Neuron (in vitro differentiated cells): ENCODE data around the gene SAXO1.

Source experiments
- H2AFZ ChIP-seq: one replicate; pipeline ENCODE4 v1.6.1; 2013; ENCODE audit warnings: low read depth, mild to moderate bottlenecking, inconsistent platforms, low read length, moderate library complexity
- H3K27me3 ChIP-seq: one replicate; pipeline ENCODE4 v1.6.1; 2013; ENCODE audit warnings: low read length; ENCODE audit not compliant: insufficient read depth
- H3K36me3 ChIP-seq: one replicate; pipeline ENCODE4 v1.6.1; 2013; ENCODE audit warnings: low read length; ENCODE audit not compliant: insufficient read depth
- H3K4me1 ChIP-seq: one replicate; pipeline ENCODE4 v1.6.1; 2013; ENCODE audit warnings: low read length; ENCODE audit not compliant: insufficient read depth
- H3K4me3 ChIP-seq: 2 replicates; pipeline ENCODE4 v1.5.1; 2013; ENCODE audit warnings: mild to moderate bottlenecking, low read length, moderate library complexity
- H3K9me3 ChIP-seq: one replicate; pipeline ENCODE4 v1.6.1; 2013; ENCODE audit warnings: low read length

Gene SAXO1

DNA sequence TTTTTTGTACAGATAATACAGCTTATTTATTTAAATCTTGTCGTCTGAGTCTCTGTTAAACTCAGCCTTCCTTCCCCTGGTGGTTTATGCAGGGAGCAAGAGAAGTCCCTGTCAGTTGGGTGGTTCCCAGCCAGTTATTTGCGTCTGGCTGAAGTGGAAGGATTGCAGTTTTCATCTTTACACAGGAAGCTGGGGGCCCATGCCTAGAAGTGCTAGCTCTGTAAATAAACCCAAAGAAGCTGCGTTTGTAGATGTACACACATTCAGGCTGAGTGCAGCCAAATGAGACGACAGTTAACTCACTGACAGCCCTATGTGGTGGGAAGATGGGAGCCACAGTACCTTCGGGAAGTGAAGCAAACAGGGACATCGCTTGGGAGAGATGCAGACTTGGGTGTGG is 122.1 kb downstream of the SAXO1 start:
- no peaks in the 10 kb centered on the region for H3K4me1 ChIP-seq
- H3K9me3 ChIP-seq: no peaks in the 10 kb centered on the region
- no peaks in the 10 kb centered on the region for H3K36me3 ChIP-seq
- no peak overlapping the region for H3K4me3 ChIP-seq
- no peak overlapping the region for H2AFZ ChIP-seq
- H3K27me3 ChIP-seq: no peaks in the 10 kb centered on the region

DNA sequence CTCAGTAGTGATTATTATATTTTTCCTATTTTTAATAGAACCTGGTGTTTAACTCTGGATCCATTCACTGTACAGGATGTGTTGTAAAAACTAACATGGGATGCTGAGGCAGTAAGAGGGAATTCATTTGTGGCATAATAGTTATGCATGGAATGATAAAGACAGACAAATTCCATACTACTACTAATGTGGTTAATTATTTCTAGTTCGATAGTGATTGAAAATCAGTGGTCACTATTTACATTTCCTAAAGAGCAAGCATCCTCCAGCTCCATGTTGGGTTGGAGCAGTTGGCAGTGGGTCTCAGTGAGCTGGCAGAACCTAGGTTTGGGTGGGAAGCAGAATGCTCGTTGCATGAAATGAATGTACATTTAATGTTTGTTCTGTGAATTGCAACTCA is 122.6 kb downstream of the SAXO1 start:
- Histone ChIP-seq H3K4me3 (no peak overlapping the region), H3K4me1 (no peaks in the 10 kb centered on the region), H3K9me3 (no peaks in the 10 kb centered on the region), H3K36me3 (no peaks in the 10 kb centered on the region), H2AFZ (no peak overlapping the region), H3K27me3 (no peaks in the 10 kb centered on the region)

DNA sequence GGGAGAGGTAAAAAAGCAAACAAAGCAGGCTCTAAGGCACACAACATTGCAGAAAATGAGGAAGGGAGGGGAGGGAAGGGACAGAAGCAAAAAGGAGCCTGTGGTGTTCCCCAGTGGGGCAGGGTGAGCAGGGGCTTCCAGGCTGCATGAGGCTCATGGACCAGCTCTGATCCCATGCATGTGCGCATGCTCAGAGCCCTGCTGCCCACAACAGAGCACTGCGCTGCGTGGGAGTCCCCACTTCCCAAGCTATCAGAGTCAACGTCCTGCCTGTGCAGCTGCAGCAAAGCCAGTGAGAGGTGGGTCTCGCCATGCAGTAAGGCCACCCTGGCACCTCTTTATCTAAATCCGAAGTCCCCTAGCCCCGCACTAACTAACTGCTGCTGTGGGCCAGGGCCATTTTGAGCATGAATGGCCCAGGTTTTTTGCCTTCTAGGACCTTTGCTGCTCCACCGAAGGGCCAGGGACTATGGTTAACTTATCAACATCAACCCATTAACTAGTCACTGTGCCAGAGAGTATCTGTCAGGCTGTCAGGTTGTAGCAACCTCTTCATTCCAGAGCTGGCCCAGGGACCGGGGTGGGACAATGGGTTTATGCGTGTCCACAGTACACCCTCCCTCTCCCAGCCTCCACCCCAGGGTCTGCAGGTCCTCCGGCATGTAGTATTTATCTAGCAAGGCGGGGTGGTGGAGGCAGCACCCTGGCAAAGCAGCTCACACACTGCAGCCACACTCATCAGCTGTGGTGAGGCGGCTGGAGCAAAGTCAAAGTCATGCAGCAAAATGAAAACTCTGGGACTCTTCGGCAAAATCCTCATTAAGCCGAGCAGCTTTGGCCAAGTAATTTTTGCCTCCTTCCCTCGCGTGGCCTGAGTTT is 123.6 kb downstream of the SAXO1 start:
- Histone ChIP-seq H3K4me1 (no peaks in the 10 kb centered on the region), H3K4me3 (no peak overlapping the region), H3K27me3 (no peaks in the 10 kb centered on the region), H3K9me3 (no peaks in the 10 kb centered on the region), H2AFZ (no peak overlapping the region), H3K36me3 (no peaks in the 10 kb centered on the region)

DNA sequence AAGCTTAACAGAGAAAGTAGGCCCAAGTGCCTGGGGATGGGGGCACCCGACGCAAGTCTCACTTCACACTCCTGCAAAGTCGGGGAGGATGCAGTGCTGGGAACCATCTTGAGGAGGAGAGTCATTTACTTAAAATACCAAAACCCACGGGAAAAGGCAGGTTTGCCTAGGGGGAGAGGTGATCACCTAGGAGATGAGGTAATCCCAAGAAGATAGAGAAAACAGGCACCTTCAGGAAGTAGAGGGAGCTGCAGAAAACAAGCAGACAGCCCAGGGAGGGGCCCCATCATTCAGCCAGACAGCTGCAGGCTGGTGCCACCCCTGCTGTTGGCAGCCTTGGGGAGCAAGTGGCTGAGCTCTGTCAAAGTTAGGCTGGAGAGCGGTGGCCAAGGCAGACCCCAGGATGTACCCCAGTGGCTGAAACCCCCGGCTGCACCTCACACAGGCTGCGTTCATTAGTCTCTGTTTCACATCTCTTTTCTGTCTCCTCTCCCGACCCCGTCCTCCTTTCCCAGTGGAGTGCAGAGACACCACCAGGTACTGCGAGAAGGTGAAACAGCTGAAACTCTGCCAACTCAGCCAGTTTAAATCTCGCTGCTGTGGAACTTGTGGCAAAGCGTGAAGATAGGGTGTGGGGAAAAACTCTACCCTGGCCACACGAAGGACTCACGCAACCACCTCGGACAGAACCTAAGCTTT is 124.9 kb downstream of the SAXO1 start:
- Histone ChIP-seq H3K27me3 (no peaks in the 10 kb centered on the region), H2AFZ (no peak overlapping the region), H3K9me3 (no peaks in the 10 kb centered on the region), H3K4me3 (no peak overlapping the region), H3K36me3 (no peaks in the 10 kb centered on the region), H3K4me1 (no peaks in the 10 kb centered on the region)

DNA sequence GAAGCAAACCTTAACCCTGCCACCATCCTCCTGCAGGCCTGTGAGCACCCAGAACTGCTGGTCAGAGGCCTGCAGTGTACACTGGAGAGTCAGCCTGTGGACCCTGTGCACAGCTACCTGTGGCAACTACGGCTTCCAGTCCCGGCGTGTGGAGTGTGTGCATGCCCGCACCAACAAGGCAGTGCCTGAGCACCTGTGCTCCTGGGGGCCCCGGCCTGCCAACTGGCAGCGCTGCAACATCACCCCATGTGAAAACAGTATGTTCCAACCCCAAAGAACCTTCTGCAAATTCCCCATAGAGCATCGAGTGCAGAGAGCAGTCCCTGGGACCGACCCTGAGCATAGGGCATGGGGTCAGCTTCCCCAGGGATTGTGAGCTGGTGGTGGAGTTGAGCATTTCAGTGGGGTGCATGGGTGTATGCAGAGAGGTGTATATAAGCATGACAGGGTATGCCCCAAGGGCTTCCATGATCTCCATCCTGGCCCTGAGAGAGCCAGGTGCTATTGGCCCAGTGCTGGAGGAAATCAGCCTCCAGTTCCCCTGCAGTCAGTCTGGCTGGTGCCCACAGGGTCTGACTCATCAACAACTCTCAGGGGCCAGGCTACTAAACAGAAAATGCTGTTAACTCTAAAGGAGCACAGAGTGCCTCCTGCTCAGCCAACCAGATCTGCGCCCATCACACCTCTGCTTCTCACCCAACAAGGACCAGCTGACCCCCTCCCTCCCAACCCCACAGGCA is 126.2 kb downstream of the SAXO1 start:
- Histone ChIP-seq H3K27me3 (no peaks in the 10 kb centered on the region), H3K4me3 (no peak overlapping the region), H2AFZ (no peak overlapping the region), H3K9me3 (no peaks in the 10 kb centered on the region), H3K36me3 (no peaks in the 10 kb centered on the region), H3K4me1 (no peaks in the 10 kb centered on the region)

DNA sequence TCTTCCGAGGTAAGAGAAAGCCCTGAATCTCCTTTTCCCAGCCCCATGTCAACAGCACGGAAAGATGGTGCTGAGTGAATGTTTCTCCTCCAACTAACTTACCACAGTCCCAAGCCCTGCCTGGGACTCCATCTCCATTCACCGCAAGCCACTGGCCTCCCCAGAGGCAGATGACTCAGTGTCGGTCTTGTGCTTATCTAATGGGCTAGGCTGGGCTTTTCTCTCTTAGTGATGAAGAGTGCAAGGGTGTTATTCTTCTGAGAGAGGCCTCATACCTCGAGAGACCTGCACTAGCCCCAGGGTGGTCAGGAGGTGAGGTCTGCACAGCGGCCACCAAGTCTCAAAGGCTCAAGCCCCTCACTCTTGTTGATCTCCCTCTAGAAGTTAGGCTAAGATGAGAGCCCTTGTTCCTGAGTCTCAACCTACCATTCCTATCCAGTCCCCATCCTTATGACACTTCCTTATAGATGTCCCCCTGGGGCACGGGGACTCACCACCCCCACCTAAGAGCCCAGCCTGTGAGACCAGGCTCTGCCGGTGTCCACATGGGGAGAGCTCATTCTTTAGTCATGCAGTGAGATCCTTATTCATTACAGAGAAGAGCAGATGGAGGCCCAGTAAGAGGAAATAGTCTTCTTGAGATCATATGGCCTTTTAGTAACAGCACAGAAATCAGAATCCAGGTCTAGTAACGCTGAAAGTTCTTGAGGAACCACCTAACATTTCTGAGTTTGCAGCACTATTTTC is 127.0 kb downstream of the SAXO1 start:
- H2AFZ ChIP-seq: no peak overlapping the region
- H3K36me3 ChIP-seq: no peaks in the 10 kb centered on the region
- H3K4me1 ChIP-seq: no peaks in the 10 kb centered on the region
- no peaks in the 10 kb centered on the region for H3K27me3 ChIP-seq
- no peak overlapping the region for H3K4me3 ChIP-seq
- no peaks in the 10 kb centered on the region for H3K9me3 ChIP-seq

DNA sequence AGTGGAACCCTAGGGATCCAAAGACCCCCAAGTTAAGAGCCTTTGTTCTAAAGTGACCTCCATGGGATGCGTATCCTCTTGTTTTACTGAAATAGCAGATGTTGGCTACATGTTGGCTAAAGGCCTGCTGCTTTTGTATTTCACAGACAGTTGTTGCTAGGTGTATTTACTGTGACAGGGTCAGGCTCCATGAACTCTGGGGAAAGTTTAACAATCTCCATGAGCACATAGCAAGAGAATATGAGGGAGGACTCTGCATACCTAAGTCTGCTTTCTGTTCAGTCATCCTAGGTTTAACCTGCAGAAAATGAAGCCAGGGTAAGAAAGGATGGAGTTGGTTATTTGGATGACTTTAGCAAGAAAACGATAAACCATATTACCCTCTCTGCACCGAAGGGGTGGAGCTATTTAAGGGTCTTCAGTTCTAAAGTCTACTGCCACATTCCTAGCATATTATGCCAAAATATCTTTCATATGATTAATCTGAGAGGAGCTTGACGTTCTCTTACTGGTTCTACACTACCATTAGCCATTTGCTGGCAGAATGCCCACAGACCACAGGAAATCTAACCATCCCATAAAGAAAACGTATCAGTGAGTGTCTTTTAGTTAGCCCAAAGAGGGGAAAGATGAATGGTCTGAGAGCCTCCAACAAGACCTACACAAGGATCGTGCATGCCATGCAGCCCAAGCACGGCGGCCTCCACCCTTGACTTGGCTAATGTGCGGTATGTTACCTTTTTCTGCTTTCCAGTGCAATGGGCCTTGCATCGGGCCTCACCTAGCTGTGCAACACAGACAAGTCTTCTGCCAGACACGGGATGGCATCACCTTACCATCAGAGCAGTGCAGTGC is 127.8 kb downstream of the SAXO1 start:
- Histone ChIP-seq H3K4me1 (no peaks in the 10 kb centered on the region), H2AFZ (no peak overlapping the region)

DNA sequence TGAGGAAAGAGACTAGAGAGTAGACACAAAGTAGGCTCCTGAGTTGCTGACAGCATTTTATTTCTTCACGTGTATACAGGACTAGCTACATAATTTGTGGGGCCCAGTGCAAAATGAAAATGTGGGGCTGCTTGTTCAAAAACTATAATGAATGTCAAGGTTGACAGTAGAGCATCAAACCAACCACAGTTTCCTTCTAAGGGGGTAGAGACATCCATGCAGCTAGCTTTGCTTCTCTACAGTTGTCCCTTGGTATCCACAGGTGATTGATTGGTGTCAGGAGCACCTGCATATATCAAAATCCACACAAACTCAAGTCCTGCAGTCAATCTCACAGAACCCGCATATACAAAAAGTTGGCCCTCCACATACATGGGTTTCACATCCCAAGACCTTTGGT is 129.6 kb downstream of the SAXO1 start:
- H3K4me3 ChIP-seq: no peak overlapping the region
- no peaks in the 10 kb centered on the region for H3K36me3 ChIP-seq
- H3K4me1 ChIP-seq: no peaks in the 10 kb centered on the region
- H3K27me3 ChIP-seq: no peaks in the 10 kb centered on the region
- H2AFZ ChIP-seq: no peak overlapping the region
- H3K9me3 ChIP-seq: no peaks in the 10 kb centered on the region

More for the DNA sequence above, 127.8 kb downstream of the SAXO1 start:
- Histone ChIP-seq H3K27me3 (no peaks in the 10 kb centered on the region), H3K36me3 (no peaks in the 10 kb centered on the region), H3K4me3 (no peak overlapping the region), H3K9me3 (no peaks in the 10 kb centered on the region)

DNA sequence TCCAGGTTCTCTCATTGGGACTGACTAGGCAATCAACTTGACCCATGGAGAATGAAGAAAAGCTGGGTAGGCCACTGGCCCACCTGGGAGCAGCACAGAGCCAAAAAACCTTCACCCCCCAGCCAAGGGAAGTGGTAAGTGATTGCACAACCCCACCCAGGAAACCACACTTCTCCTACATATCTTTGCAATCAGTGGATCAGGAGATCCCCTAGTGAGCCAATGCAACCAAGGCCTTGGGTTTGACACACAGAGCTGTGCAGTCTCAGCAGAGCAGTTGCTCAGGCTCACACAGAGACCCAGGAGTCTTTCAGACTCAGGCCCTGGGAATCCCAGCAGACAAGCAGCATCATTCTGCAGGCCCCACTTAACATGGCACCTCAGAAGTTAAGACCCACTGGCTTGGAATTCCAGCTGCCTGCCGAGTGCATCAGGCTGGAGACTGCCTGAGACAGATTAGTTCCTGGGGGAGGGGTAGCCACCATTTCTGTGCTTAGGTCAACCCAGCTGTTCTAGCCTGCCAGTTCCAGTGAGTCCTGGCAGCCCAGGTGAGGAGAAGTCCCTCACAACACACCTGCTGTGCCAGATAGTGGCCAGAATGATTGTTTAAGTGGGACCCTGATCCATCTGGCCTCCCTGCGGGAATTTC is 136.4 kb downstream of the SAXO1 start:
- Histone ChIP-seq H2AFZ (no peak overlapping the region), H3K9me3 (peaks cover 5% of the 10 kb centered on the region), H3K4me3 (no peak overlapping the region), H3K27me3 (no peaks in the 10 kb centered on the region), H3K36me3 (no peaks in the 10 kb centered on the region), H3K4me1 (no peaks in the 10 kb centered on the region)

DNA sequence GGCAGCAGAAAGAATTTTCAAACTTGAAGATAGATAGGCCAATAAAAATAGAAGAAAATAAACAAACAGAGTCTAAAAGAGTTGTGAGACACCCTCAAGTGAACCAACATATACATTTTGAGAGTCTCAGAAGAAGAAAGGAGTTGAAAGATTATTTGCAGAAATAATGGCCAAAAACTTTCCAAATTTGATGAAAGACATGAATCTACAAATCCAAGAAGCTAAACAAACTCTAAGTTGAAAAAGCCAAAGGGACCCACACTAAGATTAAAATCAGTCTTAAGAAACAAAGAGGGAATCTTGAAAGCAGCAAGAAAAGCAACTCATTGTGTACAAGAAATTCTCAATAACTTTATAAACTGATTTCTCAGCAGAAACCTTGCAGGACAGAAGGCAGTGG is 137.0 kb downstream of the SAXO1 start:
- H3K4me3 ChIP-seq: no peak overlapping the region

DNA sequence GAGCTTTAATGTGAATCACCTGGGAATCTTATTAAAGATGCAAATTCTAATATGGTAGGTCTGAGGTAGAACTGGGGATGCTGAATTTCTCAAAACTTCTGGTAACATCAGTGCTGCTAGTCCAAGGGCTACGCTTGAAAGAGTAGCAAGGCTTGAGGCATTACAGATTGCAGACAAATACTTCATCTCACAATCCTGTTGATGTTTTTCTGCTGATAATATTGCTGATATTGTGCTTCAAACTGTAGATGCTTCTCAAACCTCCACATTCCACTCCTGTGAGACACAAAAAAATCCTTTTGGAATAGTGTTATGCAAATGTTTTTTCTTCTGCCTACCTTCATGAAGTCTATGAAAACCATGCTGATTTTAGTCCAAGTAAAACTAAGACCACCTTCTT is 139.5 kb downstream of the SAXO1 start:
- Histone ChIP-seq H3K9me3 (peaks cover 5% of the 10 kb centered on the region), H3K36me3 (no peaks in the 10 kb centered on the region), H3K4me1 (no peaks in the 10 kb centered on the region), H3K4me3 (no peak overlapping the region), H2AFZ (no peak overlapping the region), H3K27me3 (no peaks in the 10 kb centered on the region)

More for the DNA sequence above, 137.0 kb downstream of the SAXO1 start:
- H3K9me3 ChIP-seq: peaks cover 5% of the 10 kb centered on the region
- H2AFZ ChIP-seq: no peak overlapping the region
- no peaks in the 10 kb centered on the region for H3K36me3 ChIP-seq
- no peaks in the 10 kb centered on the region for H3K4me1 ChIP-seq
- no peaks in the 10 kb centered on the region for H3K27me3 ChIP-seq

DNA sequence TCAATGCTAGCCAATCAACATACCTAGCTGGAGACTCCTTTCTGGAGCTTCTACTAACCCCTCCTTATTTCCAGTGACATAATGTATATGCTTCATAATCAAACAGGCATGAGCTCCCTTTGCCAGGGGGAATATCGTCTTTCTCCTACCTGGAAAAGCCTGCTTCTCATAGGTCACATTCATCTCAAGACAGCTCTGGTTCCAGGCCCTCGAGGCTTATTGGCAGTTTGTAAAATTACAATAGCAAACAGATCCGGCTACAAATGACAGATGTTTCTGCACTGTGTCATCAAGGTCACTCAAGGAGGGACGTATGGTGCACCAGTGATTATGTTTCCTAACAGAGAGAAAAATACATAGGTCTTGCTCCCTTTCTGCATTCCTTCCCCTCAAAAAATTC is 140.0 kb downstream of the SAXO1 start:
- Histone ChIP-seq H3K4me3 (no peak overlapping the region), H3K9me3 (peaks cover 5% of the 10 kb centered on the region), H2AFZ (no peak overlapping the region), H3K36me3 (no peaks in the 10 kb centered on the region), H3K27me3 (no peaks in the 10 kb centered on the region), H3K4me1 (no peaks in the 10 kb centered on the region)
